H1 (cell line): Measurements from ENCODE around the gene TMEM255A. TPM values are rescaled to one million over a fixed set of nuclear protein-coding genes. Genes with fewer than 3 reads are reported as not detected.

Source experiments
- CTCF ChIA-PET: fragments of 300-600 bp; sonication (Branson Sonifier 250); formaldehyde crosslinking; loops from one replicate; lab custom pipeline; 2021; ENCODE audit not compliant: partially characterized antibody; lab: Charles Lee
- POLR2A ChIA-PET: fragments of 300-600 bp; sonication (Branson Sonifier 250); formaldehyde crosslinking; loops from one replicate; lab custom pipeline; 2021; ENCODE audit warnings: inconsistent platforms; ENCODE audit not compliant: partially characterized antibody; lab: Charles Lee
- DNase-seq, 2 experiments: peaks; one replicate each; pipeline versions ENCODE4 v3.0.0 to v3.0.0-alpha.2; 2010 to 2022; ENCODE audit warnings: low spot score in 2 of 2, low read depth in 1 of 2, mixed read lengths in 1 of 2
- FAIRE-seq: peaks from 2 replicates; lab custom pipeline; 2011; peaks lifted over from hg19 to GRCh38; lab: Jason Lieb, UNC
- H2AFZ ChIP-seq: 2 replicates; pipeline ENCODE4 v1.8.1; 2012; ENCODE audit warnings: low read length, inconsistent platforms
- H2AK5ac ChIP-seq: 2 replicates; pipeline ENCODE4 v1.6.1; 2013; ENCODE audit warnings: low read depth, low read length
- H2BK120ac ChIP-seq: replicated peaks from 2 replicates; pipeline ENCODE3; 2013; ENCODE audit warnings: low read depth, low read length, inconsistent platforms
- H2BK12ac ChIP-seq: 2 replicates; pipeline ENCODE4 v1.6.1; 2013; ENCODE audit warnings: low read depth, low read length
- H2BK15ac ChIP-seq: 2 replicates; pipeline ENCODE4 v1.6.1; 2013; ENCODE audit warnings: low read length
- H2BK20ac ChIP-seq: 2 replicates; pipeline ENCODE4 v1.6.1; 2013; ENCODE audit warnings: low read length
- H2BK5ac ChIP-seq: 2 replicates; pipeline ENCODE4 v1.6.1; 2013; ENCODE audit warnings: low read depth, low read length
- H3K14ac ChIP-seq: 2 replicates; pipeline ENCODE4 v1.6.1; 2013; ENCODE audit warnings: inconsistent platforms; ENCODE audit not compliant: insufficient read length
- H3K18ac ChIP-seq: 2 replicates; pipeline ENCODE4 v1.6.1; 2013; ENCODE audit warnings: low read length; ENCODE audit errors: extremely low read depth
- H3K23ac ChIP-seq: 2 replicates; pipeline ENCODE4 v1.6.1; 2013; ENCODE audit warnings: inconsistent platforms; ENCODE audit not compliant: insufficient read length
- H3K23me2 ChIP-seq: 2 replicates; pipeline ENCODE4 v1.6.1; 2013; ENCODE audit warnings: low read depth, low read length
- H3K27ac ChIP-seq: 2 replicates; pipeline ENCODE4 v1.6.1; 2011; ENCODE audit warnings: low read depth, low read length, inconsistent platforms
- H3K27me3 ChIP-seq, 4 experiments: replicated peaks in 1 of 4; 1 replicate in 1 of 4; 2 replicates in 3 of 4; pipeline versions ENCODE4 v1.6.1 to v1.8.1; 2011 to 2013; ENCODE audit warnings: low read length in 3 of 4, mild to moderate bottlenecking in 3 of 4, inconsistent platforms in 2 of 4, mixed read lengths in 2 of 4, moderate library complexity in 1 of 4; ENCODE audit not compliant: control insufficient read depth in 3 of 4, insufficient read depth in 3 of 4; ENCODE audit errors: extremely low read depth in 1 of 4
- H3K36me3 ChIP-seq, 4 experiments: 2 replicates each; pipeline versions ENCODE4 v1.6.1 to v1.8.1; 2011 to 2013; ENCODE audit warnings: mild to moderate bottlenecking in 4 of 4, low read length in 3 of 4, moderate library complexity in 2 of 4, control low read depth in 1 of 4, inconsistent platforms in 1 of 4; ENCODE audit not compliant: insufficient read depth in 4 of 4, control insufficient read depth in 2 of 4
- H3K4ac ChIP-seq: replicated peaks from 2 replicates; pipeline ENCODE3; 2013; ENCODE audit warnings: low read length, low read depth, mixed read lengths, inconsistent platforms; ENCODE audit not compliant: insufficient read length
- H3K4me1 ChIP-seq, 4 experiments: replicated peaks in 1 of 4; 1 replicate in 1 of 4; 2 replicates in 3 of 4; pipeline versions ENCODE4 v1.6.1 to v1.8.1; 2011 to 2013; ENCODE audit warnings: low read length in 3 of 4, inconsistent platforms in 2 of 4, mixed read lengths in 1 of 4; ENCODE audit not compliant: insufficient read depth in 4 of 4, control insufficient read depth in 3 of 4
- H3K4me2 ChIP-seq, 2 experiments: 2 replicates each; pipeline versions ENCODE4 v1.6.1 to v1.8.1; 2011 to 2013; ENCODE audit warnings: low read depth in 2 of 2, low read length in 2 of 2, control low read depth in 1 of 2, inconsistent platforms in 1 of 2, mild to moderate bottlenecking in 1 of 2; ENCODE audit not compliant: insufficient read depth in 1 of 2
- H3K4me3 ChIP-seq, 4 experiments: fragments of 200-600, 300-600 bp in 1 of 4; sonication (generic), shearing (Covaris generic), sonication (Bioruptor Twin) in 1 of 4; 2 replicates each; pipeline versions ENCODE4 v1.5.1 to v1.8.1; 2011 to 2016; ENCODE audit warnings: low read length in 4 of 4, low read depth in 3 of 4, control low read depth in 2 of 4, inconsistent platforms in 2 of 4, mild to moderate bottlenecking in 2 of 4, mixed read lengths in 1 of 4, moderate library complexity in 1 of 4; ENCODE audit not compliant: insufficient read depth in 2 of 4; ENCODE audit errors: extremely low read depth in 1 of 4
- H3K56ac ChIP-seq: replicated peaks from 2 replicates; pipeline ENCODE3; 2013; ENCODE audit warnings: low read depth, mild to moderate bottlenecking, mixed read lengths, low read length, inconsistent platforms; ENCODE audit not compliant: insufficient read length
- H3K79me1 ChIP-seq: 2 replicates; pipeline ENCODE4 v1.6.1; 2013; ENCODE audit warnings: low read depth, low read length, control low read depth
- H3K79me2 ChIP-seq, 2 experiments: 2 replicates each; pipeline versions ENCODE4 v1.6.1 to v1.8.1; 2012 to 2013; ENCODE audit warnings: low read length in 2 of 2, mild to moderate bottlenecking in 2 of 2, inconsistent platforms in 1 of 2; ENCODE audit not compliant: insufficient read depth in 2 of 2, control insufficient read depth in 1 of 2
- H3K9ac ChIP-seq, 4 experiments: replicated peaks in 1 of 4; 1 replicate in 1 of 4; 2 replicates in 3 of 4; pipeline versions ENCODE4 v1.6.1 to v1.8.1; 2011 to 2013; ENCODE audit warnings: low read depth in 3 of 4, low read length in 3 of 4, control low read depth in 2 of 4, mild to moderate bottlenecking in 2 of 4, moderate library complexity in 2 of 4, inconsistent platforms in 1 of 4; ENCODE audit errors: extremely low read depth in 1 of 4
- H3K9me3 ChIP-seq, 2 experiments: 2 replicates each; pipeline versions ENCODE4 v1.6.1 to v1.8.1; 2012 to 2013; ENCODE audit warnings: mild to moderate bottlenecking in 2 of 2, moderate library complexity in 2 of 2, control low read depth in 1 of 2, inconsistent platforms in 1 of 2, low read depth in 1 of 2, low read length in 1 of 2, mixed read lengths in 1 of 2; ENCODE audit not compliant: insufficient read depth in 2 of 2
- H4K20me1 ChIP-seq, 2 experiments: replicated peaks in 1 of 2; 2 replicates each; pipeline versions ENCODE3 to v1.8.1; 2011 to 2013; ENCODE audit warnings: inconsistent platforms in 2 of 2, low read length in 2 of 2, mild to moderate bottlenecking in 1 of 2; ENCODE audit not compliant: insufficient read depth in 2 of 2, control insufficient read depth in 1 of 2
- H4K5ac ChIP-seq: 2 replicates; pipeline ENCODE4 v1.6.1; 2013; ENCODE audit warnings: low read length, low read depth, mixed read lengths, inconsistent platforms; ENCODE audit not compliant: insufficient read length
- H4K8ac ChIP-seq: 2 replicates; pipeline ENCODE4 v1.8.0; 2013; ENCODE audit warnings: mild to moderate bottlenecking, moderate library complexity, low read length, inconsistent platforms; ENCODE audit not compliant: insufficient read depth; ENCODE audit errors: extremely low read depth
- H4K91ac ChIP-seq: replicated peaks from 2 replicates; pipeline ENCODE3; 2013; ENCODE audit warnings: low read length, mixed read lengths, inconsistent platforms; ENCODE audit not compliant: insufficient read length
- CBX8 ChIP-seq: fragments of 300-800, 300-1000 bp; sonication (generic); IDR thresholded peaks from 2 replicates; pipeline ENCODE4 v1.7.1; 2016; ENCODE audit warnings: low read depth, low read length, borderline replicate concordance
- CEBPB ChIP-seq: IDR thresholded peaks from 2 replicates; pipeline ENCODE4 v1.6.1; 2012; ENCODE audit warnings: low read depth, low read length
- CHD1 ChIP-seq: IDR thresholded peaks from 2 replicates; pipeline ENCODE4 v1.6.1; 2012; ENCODE audit warnings: low read depth, low read length, improper control_type of control experiment
- CREB1 ChIP-seq: IDR thresholded peaks from 2 replicates; pipeline ENCODE4 v1.6.1; 2012; ENCODE audit warnings: inconsistent platforms
- EGR1 ChIP-seq: IDR thresholded peaks from 2 replicates; pipeline ENCODE4 v1.6.1; 2011; ENCODE audit warnings: low read depth, low read length, borderline replicate concordance
- HDAC6 ChIP-seq: IDR thresholded peaks from one replicate; pipeline ENCODE4 v1.7.1; 2012; ENCODE audit warnings: low read depth, mild to moderate bottlenecking, inconsistent platforms, low read length, moderate library complexity
- PHF8 ChIP-seq: fragments of 200-600 bp; sonication (generic); conservative IDR thresholded peaks from 2 replicates; pipeline ENCODE4 v1.7.1; 2012; ENCODE audit warnings: low read depth, mild to moderate bottlenecking, inconsistent platforms, low read length, moderate library complexity
- RNF2 ChIP-seq: fragments of 200-900, 300-1000 bp; sonication (generic); IDR thresholded peaks from 2 replicates; pipeline ENCODE4 v1.7.1; 2016; ENCODE audit warnings: borderline replicate concordance, low read depth, mild to moderate bottlenecking, antibody characterized with exemption, low read length; ENCODE audit not compliant: poor library complexity, severe bottlenecking; ENCODE audit errors: missing control alignments
- TAF1 ChIP-seq: IDR thresholded peaks from 2 replicates; pipeline ENCODE4 v1.6.1; 2011; ENCODE audit warnings: mild to moderate bottlenecking, low read depth, low read length
- TBP ChIP-seq: IDR thresholded peaks from 2 replicates; pipeline ENCODE4 v1.6.1; 2011; ENCODE audit warnings: low read depth, low read length, improper control_type of control experiment
- TEAD4 ChIP-seq: IDR thresholded peaks from 2 replicates; pipeline ENCODE4 v1.6.1; 2012; ENCODE audit warnings: low read depth, low read length, inconsistent platforms, mixed read lengths
- ZNF274 ChIP-seq: IDR thresholded peaks from 2 replicates; pipeline ENCODE4 v1.7.0; 2012; ENCODE audit warnings: low read length, borderline replicate concordance; ENCODE audit errors: extremely low read depth
- WGBS, 2 experiments: shearing (Covaris generic) in 1 of 2; methylation state at CpG; one replicate each; pipeline versions ENCODE4 v1.1.6 to v1.1.7; 2013 to 2015; ENCODE audit warnings: low lambda C conversion rate in 2 of 2, mixed read lengths in 2 of 2, inconsistent platforms in 1 of 2, low coverage in 1 of 2, missing lambda C conversion rate in 1 of 2; ENCODE audit not compliant: insufficient replicate concordance in 2 of 2, insufficient coverage in 1 of 2, insufficient read length in 1 of 2; ENCODE audit errors: extremely low coverage in 1 of 2, missing lambda C conversion rate in 1 of 2; 5-methylcytosine and 5-hydroxymethylcytosine counted together
- polyA plus RNA-seq, 7 experiments: library from polyadenylated mRNA; depleted of rRNA in 3 of 7; stranded (reverse) in 5 of 7; unstranded in 2 of 7; fragments of >200 nt in 5 of 7; fragments of 200-250 nt in 2 of 7; gene quantifications; 1 replicate in 5 of 7; 2 replicates in 1 of 7; 4 replicates in 1 of 7; pipeline versions ENCODE4 v1.2.1 to v1.2.3, GENCODE V29; 2011 to 2013; ENCODE audit warnings: missing spikeins in 2 of 7, mixed read lengths in 2 of 7
- total RNA-seq: library from RNA; stranded (reverse); fragmentation: NEBNext Ultra II Directional; extraction: Animal tissue kit (Norgen Biotek cat#: 25700); gene quantifications from 2 replicates; pipeline ENCODE4 v1.2.1, GENCODE V29; 2021
- TF ChIP-seq, protein P1 (sequence below), 3 experiments: IDR thresholded peaks; 1 replicate in 2 of 3; 2 replicates in 1 of 3; pipeline versions ENCODE4 v1.5.1 to v1.6.1; 2011; ENCODE audit warnings: low read length in 3 of 3, mild to moderate bottlenecking in 3 of 3, inconsistent platforms in 2 of 3, low read depth in 1 of 3, moderate library complexity in 1 of 3; ENCODE audit not compliant: insufficient read depth in 1 of 3; ENCODE audit errors: control extremely low read depth in 1 of 3

TMEM255A gene
- total and polyA plus RNA-seq, 2 of the 8 experiments (the other 6 are each of a cell fraction or from before 2014, with no cell fraction given), result 0.73 to 2.3 TPM

DNA sequence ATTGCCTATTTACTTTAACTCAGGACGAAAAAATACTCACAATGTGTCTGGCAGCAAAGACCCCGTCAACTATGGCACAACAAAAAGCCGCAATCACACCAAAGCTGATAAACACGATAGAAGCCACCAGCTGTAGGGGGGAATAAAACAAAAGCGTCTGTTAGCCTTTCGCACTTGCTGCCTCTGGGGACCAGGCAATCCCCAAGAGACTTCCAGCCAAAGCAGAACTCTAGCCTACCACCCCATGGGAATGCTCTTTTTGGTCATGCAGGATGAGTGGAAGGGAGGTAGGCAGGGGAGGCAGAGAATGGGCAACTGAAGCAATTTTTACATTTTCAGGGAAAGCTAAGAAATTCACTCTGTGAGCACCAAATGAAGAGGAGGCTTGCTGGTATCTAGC lies 20.1 kb downstream of the TMEM255A start:
- Histone ChIP-seq H4K20me1 (no peaks in the 10 kb centered on the region), H3K27me3 (no peaks in the 10 kb centered on the region), H2BK12ac (no peak overlapping the region), H2BK5ac (no peak overlapping the region), H2BK20ac (no peak overlapping the region), H3K56ac (no peak overlapping the region), H3K79me1 (no peaks in the 10 kb centered on the region), H3K18ac (no peak overlapping the region), H3K36me3 (no peaks in the 10 kb centered on the region), H3K4me2 (no peak overlapping the region), H2AK5ac (no peak overlapping the region), H3K79me2 (no peaks in the 10 kb centered on the region), H4K5ac (no peak overlapping the region), H3K14ac (no peak overlapping the region), H3K4ac (no peak overlapping the region), H2AFZ (no peak overlapping the region), H3K4me1 (no peaks in the 10 kb centered on the region), H4K8ac (no peak overlapping the region), H3K9ac (no peak overlapping the region), H2BK120ac (no peak overlapping the region), H4K91ac (no peak overlapping the region), H3K9me3 (no peaks in the 10 kb centered on the region), H3K27ac (no peak overlapping the region), H2BK15ac (no peak overlapping the region), H3K23ac (no peak overlapping the region), H3K4me3 (no peak overlapping the region), H3K23me2 (no peaks in the 10 kb centered on the region)
- CTCF ChIA-PET, result interaction anchor here (0.9 to 1.9 kb wide), 3 partner anchors 8 to 18 kb away, joined by 3 to 8 read pairs (median 3); no protein-coding TSS in a partner anchor
- 66% methylated on average over 2 of the region's 6 CpGs; no CpG with 5 or more reads in 1 of the 2 experiments for WGBS, 2 experiments
- FAIRE-seq, result no peak
- DNase-seq, result no peak
- POLR2A ChIA-PET, result no interaction called here
- no peak for TF ChIP-seq CREB1
- TF ChIP-seq, protein P1, sequence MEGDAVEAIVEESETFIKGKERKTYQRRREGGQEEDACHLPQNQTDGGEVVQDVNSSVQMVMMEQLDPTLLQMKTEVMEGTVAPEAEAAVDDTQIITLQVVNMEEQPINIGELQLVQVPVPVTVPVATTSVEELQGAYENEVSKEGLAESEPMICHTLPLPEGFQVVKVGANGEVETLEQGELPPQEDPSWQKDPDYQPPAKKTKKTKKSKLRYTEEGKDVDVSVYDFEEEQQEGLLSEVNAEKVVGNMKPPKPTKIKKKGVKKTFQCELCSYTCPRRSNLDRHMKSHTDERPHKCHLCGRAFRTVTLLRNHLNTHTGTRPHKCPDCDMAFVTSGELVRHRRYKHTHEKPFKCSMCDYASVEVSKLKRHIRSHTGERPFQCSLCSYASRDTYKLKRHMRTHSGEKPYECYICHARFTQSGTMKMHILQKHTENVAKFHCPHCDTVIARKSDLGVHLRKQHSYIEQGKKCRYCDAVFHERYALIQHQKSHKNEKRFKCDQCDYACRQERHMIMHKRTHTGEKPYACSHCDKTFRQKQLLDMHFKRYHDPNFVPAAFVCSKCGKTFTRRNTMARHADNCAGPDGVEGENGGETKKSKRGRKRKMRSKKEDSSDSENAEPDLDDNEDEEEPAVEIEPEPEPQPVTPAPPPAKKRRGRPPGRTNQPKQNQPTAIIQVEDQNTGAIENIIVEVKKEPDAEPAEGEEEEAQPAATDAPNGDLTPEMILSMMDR (IDR thresholded peaks at IDR 0.05; ENCODE audit: control extremely low read depth in 1 of 3, insufficient read depth in 1 of 3, low read depth in 1 of 3, low read length in 3 of 3), result no peak
- no peak for TF ChIP-seq TEAD4
- no peak for TF ChIP-seq ZNF274
- TF ChIP-seq TAF1, result no peak
- no peak for TF ChIP-seq CHD1
- no peak for TF ChIP-seq RNF2
- no peak for TF ChIP-seq EGR1
- TF ChIP-seq CBX8, result no peak
- TF ChIP-seq TBP, result no peak
- no peak for TF ChIP-seq CEBPB
- TF ChIP-seq PHF8, result no peak
- TF ChIP-seq HDAC6, result no peak
